IMR-90 (cell line): ENCODE data around the gene SRPRA. TPM values are rescaled to one million over a fixed set of nuclear protein-coding genes. Genes with fewer than 3 reads are reported as not detected.
A peak's percentile ranks its signal among the peaks of the same experiment; 100 is the strongest.

Experiments used
- ATAC-seq: fragments of 200-7000 bp; cut with Tn5 transposase; 2 replicates; pipeline ENCODE4 v1.9.1; 2020; ENCODE audit warnings: low read depth, mild to moderate bottlenecking, moderate library complexity
- BruUV-seq: library from RNA; stranded (reverse); fragments of 400-500 nt; replicated peaks from 2 replicates; lab custom pipeline; 2021; lab: Mats Ljungman, UMichigan
- CTCF ChIA-PET: fragments of 300-600 bp; formaldehyde crosslinking; extraction: SDS; loops from one replicate; lab custom pipeline; 2021; ENCODE audit warnings: antibody characterized with exemption; lab: Yijun Ruan, JAX
- POLR2A ChIA-PET: fragments of 300-600 bp; sonication (Branson Sonifier 250); formaldehyde crosslinking; loops from one replicate; lab custom pipeline; 2022; ENCODE audit warnings: antibody characterized with exemption; ENCODE audit not compliant: unreplicated experiment; lab: Charles Lee
- DNase-seq: peaks from one replicate; pipeline ENCODE4 v3.0.0; 2013
- H2AFZ ChIP-seq: replicated peaks from 2 replicates; pipeline ENCODE3; 2013; ENCODE audit warnings: low read length, mild to moderate bottlenecking; ENCODE audit not compliant: poor library complexity
- H2AK5ac ChIP-seq: 2 replicates; pipeline ENCODE4 v1.6.1; 2013; ENCODE audit warnings: low read depth, low read length, inconsistent platforms
- H2AK9ac ChIP-seq: replicated peaks from 2 replicates; pipeline ENCODE3; 2013; ENCODE audit warnings: mild to moderate bottlenecking, low read depth, low read length, moderate library complexity; ENCODE audit not compliant: poor library complexity
- H2BK120ac ChIP-seq: 2 replicates; pipeline ENCODE4 v1.6.1; 2013; ENCODE audit warnings: low read depth, low read length, inconsistent platforms
- H2BK15ac ChIP-seq: 3 replicates; pipeline ENCODE4 v1.6.1; 2013; ENCODE audit warnings: low read depth, low read length, inconsistent platforms
- H2BK20ac ChIP-seq: 2 replicates; pipeline ENCODE4 v1.6.1; 2013; ENCODE audit warnings: low read depth, mild to moderate bottlenecking, inconsistent platforms, low read length, moderate library complexity
- H2BK5ac ChIP-seq: 2 replicates; pipeline ENCODE4 v1.6.1; 2013; ENCODE audit warnings: mild to moderate bottlenecking, low read depth, low read length, inconsistent platforms; ENCODE audit not compliant: poor library complexity, severe bottlenecking
- H3K14ac ChIP-seq: replicated peaks from 2 replicates; pipeline ENCODE4 v1.6.1; 2013; ENCODE audit warnings: low read depth, low read length, inconsistent platforms
- H3K18ac ChIP-seq: 2 replicates; pipeline ENCODE4 v1.6.1; 2013; ENCODE audit warnings: low read depth, low read length, control low read depth
- H3K23ac ChIP-seq: 2 replicates; pipeline ENCODE4 v1.6.1; 2013; ENCODE audit warnings: low read depth, low read length, inconsistent platforms
- H3K27ac ChIP-seq: 2 replicates; pipeline ENCODE4 v1.5.1; 2013; ENCODE audit warnings: mild to moderate bottlenecking, control low read depth, low read length; ENCODE audit not compliant: insufficient read depth
- H3K27me3 ChIP-seq: 2 replicates; pipeline ENCODE4 v1.6.1; 2013; ENCODE audit warnings: low read length; ENCODE audit not compliant: control insufficient read depth, insufficient read depth
- H3K36me3 ChIP-seq: 2 replicates; pipeline ENCODE4 v1.6.1; 2013; ENCODE audit warnings: low read length, mixed read lengths; ENCODE audit not compliant: control insufficient read depth, insufficient read depth
- H3K4ac ChIP-seq: 2 replicates; pipeline ENCODE4 v1.6.1; 2013; ENCODE audit warnings: low read depth, low read length, inconsistent platforms
- H3K4me1 ChIP-seq: 2 replicates; pipeline ENCODE4 v1.6.1; 2013; ENCODE audit warnings: low read length, mixed read lengths; ENCODE audit not compliant: control insufficient read depth, insufficient read depth
- H3K4me2 ChIP-seq: 2 replicates; pipeline ENCODE4 v1.6.1; 2013; ENCODE audit warnings: low read depth, mild to moderate bottlenecking, control low read depth, low read length, moderate library complexity
- H3K4me3 ChIP-seq: 2 replicates; pipeline ENCODE4 v1.5.1; 2013; ENCODE audit warnings: low read depth, mild to moderate bottlenecking, control low read depth, low read length, moderate library complexity; ENCODE audit not compliant: insufficient read depth
- H3K56ac ChIP-seq: 2 replicates; pipeline ENCODE4 v1.6.1; 2013; ENCODE audit warnings: low read length, inconsistent platforms; ENCODE audit not compliant: insufficient read depth; ENCODE audit errors: extremely low read depth
- H3K79me1 ChIP-seq, 2 experiments: 2 replicates each; pipeline ENCODE4 v1.6.1; 2013; ENCODE audit warnings: low read length in 2 of 2, inconsistent platforms in 1 of 2, low read depth in 1 of 2
- H3K9ac ChIP-seq: 2 replicates; pipeline ENCODE4 v1.6.1; 2013; ENCODE audit warnings: low read depth, low read length, control low read depth
- H3K9me1 ChIP-seq: 2 replicates; pipeline ENCODE4 v1.6.1; 2013; ENCODE audit warnings: low read length, inconsistent platforms; ENCODE audit not compliant: insufficient read depth
- H3K9me3 ChIP-seq: 2 replicates; pipeline ENCODE4 v1.6.1; 2013; ENCODE audit warnings: low read length; ENCODE audit not compliant: control insufficient read depth, insufficient read depth
- H4K20me1 ChIP-seq: 2 replicates; pipeline ENCODE4 v1.6.1; 2013; ENCODE audit warnings: low read length, inconsistent platforms; ENCODE audit not compliant: insufficient read depth
- H4K5ac ChIP-seq: 2 replicates; pipeline ENCODE4 v1.6.1; 2013; ENCODE audit warnings: mild to moderate bottlenecking, low read depth, low read length, control low read depth
- H4K8ac ChIP-seq, 2 experiments: 2 replicates each; pipeline ENCODE4 v1.6.1; 2013; ENCODE audit warnings: low read depth in 2 of 2, low read length in 2 of 2, control low read depth in 1 of 2, inconsistent platforms in 1 of 2
- H4K91ac ChIP-seq: 2 replicates; pipeline ENCODE4 v1.6.1; 2013; ENCODE audit warnings: low read depth, low read length, inconsistent platforms; ENCODE audit not compliant: insufficient read depth
- CHD1 ChIP-seq: IDR thresholded peaks from 2 replicates; pipeline ENCODE4 v1.6.1; 2012; ENCODE audit warnings: low read depth, low read length, improper control_type of control experiment
- MAFK ChIP-seq: IDR thresholded peaks from 2 replicates; pipeline ENCODE4 v1.6.1; 2012; ENCODE audit warnings: low read depth, low read length, improper control_type of control experiment
- RAD21 ChIP-seq: IDR thresholded peaks from 2 replicates; pipeline ENCODE4 v1.6.1; 2012; ENCODE audit warnings: low read length, improper control_type of control experiment
- RCOR1 ChIP-seq: IDR thresholded peaks from 2 replicates; pipeline ENCODE4 v1.6.1; 2012; ENCODE audit warnings: mild to moderate bottlenecking, low read length, improper control_type of control experiment; ENCODE audit not compliant: insufficient replicate concordance
- RFX5 ChIP-seq: IDR thresholded peaks from 2 replicates; pipeline ENCODE4 v1.8.0; 2012; ENCODE audit warnings: low read depth, mild to moderate bottlenecking, low read length, moderate library complexity
- SMC3 ChIP-seq: fragments of 150-350 bp; IDR thresholded peaks from 2 replicates; pipeline ENCODE4 v1.6.1; 2016; ENCODE audit warnings: low read depth, mild to moderate bottlenecking, antibody characterized with exemption, low read length, moderate library complexity
- USF2 ChIP-seq: fragments of 150-350 bp; IDR thresholded peaks from 2 replicates; pipeline ENCODE4 v1.6.1; 2017; ENCODE audit warnings: mild to moderate bottlenecking, antibody characterized with exemption, low read length, low read depth
- whole genome bisulfite sequencing, 2 experiments: methylation state at CpG; one replicate each; pipeline versions ENCODE4 v1.1.5 to v1.1.7; 2013; ENCODE audit warnings: missing lambda C conversion rate in 2 of 2; ENCODE audit not compliant: insufficient read length in 1 of 2; ENCODE audit errors: extremely low coverage in 2 of 2; 5-methylcytosine and 5-hydroxymethylcytosine counted together
- dilution Hi-C: fragments of 300-500 bp; cut with HindIII; formaldehyde crosslinking; loops from one replicate; pipeline ENCODE4 v1.14.3; 2018; ENCODE audit warnings: low sequenced_read_pairs; ENCODE audit not compliant: unreplicated experiment
- in situ Hi-C: fragments of 300-500 bp; cut with MboI; formaldehyde crosslinking; loops from 3 replicates; pipeline ENCODE4 v1.14.3; 2019; ENCODE audit warnings: low sequenced_read_pairs, inconsistent platforms, mixed read lengths
- intact Hi-C: fragments of 100-400 bp; cut with micrococcal nuclease; formaldehyde crosslinking; loops from 2 replicates; pipeline ENCODE4 v1.10.0; 2022
- polyA plus RNA-seq, 3 experiments: library from polyadenylated mRNA; depleted of rRNA; stranded (reverse); fragments of >200 nt; gene quantifications; 2 replicates each; pipeline ENCODE4 v1.2.3, GENCODE V29; 2012; ENCODE audit warnings: low replicate concordance in 1 of 3
- total RNA-seq: library from RNA; depleted of rRNA; stranded (reverse); fragments of >200 nt; gene quantifications from 2 replicates; pipeline ENCODE4 v1.2.3, GENCODE V29; 2012

The SRPRA gene
- total and polyA plus RNA-seq, 2 of the 4 experiments (the other 2 are of a cell fraction), result 108 to 131 TPM

- TF ChIP-seq USF2 (peak; percentile 16; the same call in 1 of the 2 replicates), SMC3 (no peak)
Measured at GRCh38 chr11:126303623-126304456, 35.1 kb upstream of the SRPRA start, which contains the start of gene DCPS (continued).

GRCh38 chr11:126297004-126297403 lies 28.3 kb upstream of the SRPRA start:
- Histone ChIP-seq H2AFZ (no peak overlapping the region), H4K5ac (no peak overlapping the region), H2BK20ac (no peak overlapping the region), H3K14ac (no peak overlapping the region), H3K36me3 (peaks cover 18% of the 10 kb centered on the region), H4K8ac (no peak overlapping the region), H2BK15ac (no peak overlapping the region), H3K56ac (no peak overlapping the region), H3K18ac (no peak overlapping the region), H3K9me3 (no peaks in the 10 kb centered on the region), H3K4me2 (no peak overlapping the region), H3K4me1 (no peaks in the 10 kb centered on the region), H2AK5ac (no peak overlapping the region), H3K79me1 (no peaks in the 10 kb centered on the region; a peak in 2 of 4 replicates), H2AK9ac (no peak overlapping the region), H3K27ac (no peak overlapping the region), H2BK120ac (no peak overlapping the region), H2BK5ac (no peak overlapping the region), H3K27me3 (no peaks in the 10 kb centered on the region), H3K9me1 (no peaks in the 10 kb centered on the region), H4K20me1 (no peaks in the 10 kb centered on the region), H3K9ac (no peak overlapping the region), H3K4ac (no peak overlapping the region), H3K23ac (no peak overlapping the region), H3K4me3 (no peak overlapping the region), H4K91ac (no peak overlapping the region)
- WGBS, 2 experiments, result 82% methylated on average over 2 of the region's 2 CpGs; no CpG with 5 or more reads in 1 of the 2 experiments
- no peak for ATAC-seq
- ChIA-PET CTCF (no interaction called here), POLR2A (no interaction called here)
- no peak for DNase-seq
- dilution Hi-C loops (no loop called here), in situ Hi-C loops (no loop called here), intact Hi-C loops (no loop called here)
- BruUV-seq, result no TSS peak
- TF ChIP-seq RAD21 (no peak), RFX5 (no peak), RCOR1 (no peak), CHD1 (no peak), MAFK (no peak), SMC3 (no peak)
